HAP-1 (cell line): ENCODE measurements around the gene ZNF532.
A peak's percentile ranks its signal among the peaks of the same experiment; 100 is the strongest.

Experiments
- DNase-seq, 2 experiments: peaks; one replicate each; pipeline ENCODE4 v3.0.0-alpha.2; 2016 to 2020; ENCODE audit warnings: low spot score in 2 of 2
- H3K27me3 ChIP-seq: fragments of 250-450 bp; sonication (Bioruptor Pico); 2 replicates; pipeline ENCODE4 v1.5.1; 2020; ENCODE audit warnings: low read depth, mild to moderate bottlenecking, moderate library complexity
- H3K36me3 ChIP-seq: fragments of 250-450 bp; sonication (Bioruptor Pico); replicated peaks from 2 replicates; pipeline ENCODE4 v1.5.1; 2020; ENCODE audit warnings: mild to moderate bottlenecking
- H3K4me1 ChIP-seq: fragments of 250-450 bp; sonication (Bioruptor Pico); 2 replicates; pipeline ENCODE4 v1.5.1; 2020; ENCODE audit warnings: mild to moderate bottlenecking
- H3K4me3 ChIP-seq: fragments of 250-450 bp; sonication (Bioruptor Pico); 2 replicates; pipeline ENCODE4 v1.5.1; 2020; ENCODE audit warnings: mild to moderate bottlenecking, moderate library complexity
- H3K9me3 ChIP-seq: fragments of 250-450 bp; sonication (Bioruptor Pico); 2 replicates; pipeline ENCODE4 v1.5.1; 2020; ENCODE audit warnings: mild to moderate bottlenecking, moderate library complexity
- in situ Hi-C: fragments of 300-500 bp; cut with MboI; formaldehyde crosslinking; loops from 3 replicates; pipeline ENCODE4 v1.14.3; 2020; ENCODE audit warnings: low sequenced_read_pairs, inconsistent platforms, mixed read lengths

The ZNF532 gene

GRCh38 chr18:58892488-58892887 is 27.8 kb downstream of the ZNF532 start:
- H3K27me3 ChIP-seq = peaks cover 3% of the 10 kb centered on the region; the same call in 1 of the 2 replicates
- in situ Hi-C loops = no loop called here
- DNase-seq = peak; percentile 83 to 84
- no peaks in the 10 kb centered on the region for H3K36me3 ChIP-seq
- no peaks in the 10 kb centered on the region for H3K9me3 ChIP-seq
- H3K4me3 ChIP-seq = no peak overlapping the region
- H3K4me1 ChIP-seq = peaks cover 35% of the 10 kb centered on the region

DNA sequence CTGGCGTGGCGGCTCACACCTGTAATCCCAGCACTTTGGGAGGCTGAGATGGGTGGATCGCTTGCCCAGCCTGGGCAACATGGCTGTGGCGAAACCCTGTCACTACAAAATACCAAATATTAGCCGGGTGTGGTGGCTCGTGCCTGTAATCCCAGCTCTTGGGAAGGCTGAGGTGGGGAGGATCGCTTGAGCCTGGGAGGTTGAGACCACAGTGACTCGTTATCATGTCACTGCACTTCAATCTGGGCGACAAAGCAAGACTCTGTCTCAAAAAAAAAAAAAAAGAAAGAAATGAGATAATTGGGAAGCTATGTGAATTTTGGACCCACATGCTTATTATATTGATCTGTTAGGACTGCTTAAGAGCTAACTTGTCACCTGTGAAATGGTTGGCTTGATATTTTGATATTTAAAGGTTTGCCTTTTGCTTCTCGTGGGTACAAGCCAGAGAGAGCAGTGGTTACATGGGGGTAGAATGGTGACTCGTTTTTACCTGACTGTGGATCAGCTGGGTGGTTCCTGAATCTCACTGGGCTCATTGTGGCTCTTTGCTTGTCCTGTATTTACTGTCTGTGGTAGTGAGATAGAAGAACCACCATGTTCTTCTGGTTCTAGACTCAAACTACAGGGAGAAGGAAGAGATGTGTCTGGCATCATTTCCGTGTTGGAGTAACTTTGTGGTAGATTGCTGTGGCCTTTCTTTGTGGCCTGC is 28.9 kb downstream of the ZNF532 start:
- no peaks in the 10 kb centered on the region for H3K9me3 ChIP-seq
- in situ Hi-C loops = no loop called here
- DNase-seq = no peak
- H3K36me3 ChIP-seq = no peaks in the 10 kb centered on the region
- no peak overlapping the region for H3K4me3 ChIP-seq
- peaks cover 3% of the 10 kb centered on the region; the same call in 1 of the 2 replicates for H3K27me3 ChIP-seq
- peaks cover 28% of the 10 kb centered on the region for H3K4me1 ChIP-seq

DNA sequence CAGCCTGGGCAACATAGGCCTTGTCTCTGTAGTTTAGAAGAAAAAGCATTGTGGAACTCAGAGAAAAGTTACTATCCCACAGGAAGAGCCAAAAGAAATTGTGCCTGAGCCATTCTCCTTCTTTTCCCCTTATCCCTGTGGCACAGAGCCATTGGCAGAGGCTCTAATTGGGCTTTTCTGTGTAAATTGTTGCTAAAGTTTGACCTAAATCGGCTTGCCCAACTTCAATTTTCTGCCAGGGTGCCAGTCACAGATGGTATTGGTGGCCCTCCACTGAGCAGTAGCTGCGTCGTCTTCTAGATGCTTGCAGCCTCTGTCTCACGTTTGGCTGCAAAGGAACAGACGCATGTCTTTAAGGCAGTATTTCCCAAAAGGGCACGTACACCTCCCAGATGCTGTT is 30.3 kb downstream of the ZNF532 start:
- in situ Hi-C loops = no loop called here
- no peaks in the 10 kb centered on the region for H3K36me3 ChIP-seq

GRCh38 chr18:58895385-58895784 is 30.7 kb downstream of the ZNF532 start:
- in situ Hi-C loops = no loop called here
- H3K4me3 ChIP-seq = no peak overlapping the region
- no peaks in the 10 kb centered on the region for H3K9me3 ChIP-seq
- H3K36me3 ChIP-seq = no peaks in the 10 kb centered on the region
- H3K4me1 ChIP-seq = peaks cover 28% of the 10 kb centered on the region
- no peak for DNase-seq
- H3K27me3 ChIP-seq = peaks cover 3% of the 10 kb centered on the region; the same call in 1 of the 2 replicates

More for the DNA sequence above, 30.3 kb downstream of the ZNF532 start:
- H3K4me3 ChIP-seq = no peak overlapping the region
- DNase-seq = no peak
- H3K9me3 ChIP-seq = no peaks in the 10 kb centered on the region
- peaks cover 28% of the 10 kb centered on the region for H3K4me1 ChIP-seq
- H3K27me3 ChIP-seq = peaks cover 3% of the 10 kb centered on the region; the same call in 1 of the 2 replicates

GRCh38 chr18:58896268-58896667 is 31.6 kb downstream of the ZNF532 start:
- Histone ChIP-seq H3K4me1 (peaks cover 28% of the 10 kb centered on the region), H3K36me3 (no peaks in the 10 kb centered on the region), H3K9me3 (no peaks in the 10 kb centered on the region), H3K4me3 (no peak overlapping the region), H3K27me3 (peaks cover 3% of the 10 kb centered on the region; the same call in 1 of the 2 replicates)
- in situ Hi-C loops = no loop called here
- DNase-seq = no peak

DNA sequence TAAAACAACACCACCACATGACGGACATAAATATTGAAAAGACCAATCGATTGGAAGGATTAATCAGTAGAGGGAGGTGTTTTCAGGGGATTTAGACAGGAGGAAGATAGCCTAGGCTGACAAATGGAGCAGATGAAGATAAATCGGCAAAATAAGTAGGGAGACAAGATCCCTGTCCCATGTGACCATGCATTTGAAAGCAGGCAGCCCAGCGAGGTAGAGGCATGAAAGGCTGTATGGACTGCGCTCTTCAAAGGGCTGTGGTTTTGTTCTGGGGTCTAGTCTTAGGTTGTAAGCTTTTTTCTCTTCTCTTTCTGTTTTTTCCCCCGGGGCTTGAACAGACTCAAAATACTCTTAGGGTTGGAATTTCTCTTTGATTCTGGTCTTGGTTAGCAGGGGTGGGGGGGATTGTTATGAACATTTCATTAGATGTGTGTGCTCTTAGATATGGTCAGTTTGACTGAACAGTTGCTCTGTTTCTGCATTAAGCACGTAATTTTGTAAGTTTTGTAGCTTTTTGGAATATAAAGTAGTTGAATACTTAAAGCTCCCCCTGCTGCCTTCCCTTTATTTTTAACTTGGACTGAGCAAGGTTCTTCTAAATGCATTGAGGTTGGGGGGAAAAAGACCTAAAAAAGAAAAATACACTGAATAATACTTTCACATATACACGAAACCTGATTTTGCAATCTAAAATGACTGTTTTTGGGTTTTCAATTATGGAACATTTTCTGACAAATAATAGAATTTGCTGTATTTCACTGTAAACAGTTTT is 32.2 kb downstream of the ZNF532 start:
- in situ Hi-C loops = no loop called here
- Histone ChIP-seq H3K4me3 (no peak overlapping the region), H3K36me3 (no peaks in the 10 kb centered on the region), H3K9me3 (no peaks in the 10 kb centered on the region), H3K27me3 (peaks cover 3% of the 10 kb centered on the region; the same call in 1 of the 2 replicates), H3K4me1 (peaks cover 27% of the 10 kb centered on the region)
- peak; percentile 41 to 43 for DNase-seq

DNA sequence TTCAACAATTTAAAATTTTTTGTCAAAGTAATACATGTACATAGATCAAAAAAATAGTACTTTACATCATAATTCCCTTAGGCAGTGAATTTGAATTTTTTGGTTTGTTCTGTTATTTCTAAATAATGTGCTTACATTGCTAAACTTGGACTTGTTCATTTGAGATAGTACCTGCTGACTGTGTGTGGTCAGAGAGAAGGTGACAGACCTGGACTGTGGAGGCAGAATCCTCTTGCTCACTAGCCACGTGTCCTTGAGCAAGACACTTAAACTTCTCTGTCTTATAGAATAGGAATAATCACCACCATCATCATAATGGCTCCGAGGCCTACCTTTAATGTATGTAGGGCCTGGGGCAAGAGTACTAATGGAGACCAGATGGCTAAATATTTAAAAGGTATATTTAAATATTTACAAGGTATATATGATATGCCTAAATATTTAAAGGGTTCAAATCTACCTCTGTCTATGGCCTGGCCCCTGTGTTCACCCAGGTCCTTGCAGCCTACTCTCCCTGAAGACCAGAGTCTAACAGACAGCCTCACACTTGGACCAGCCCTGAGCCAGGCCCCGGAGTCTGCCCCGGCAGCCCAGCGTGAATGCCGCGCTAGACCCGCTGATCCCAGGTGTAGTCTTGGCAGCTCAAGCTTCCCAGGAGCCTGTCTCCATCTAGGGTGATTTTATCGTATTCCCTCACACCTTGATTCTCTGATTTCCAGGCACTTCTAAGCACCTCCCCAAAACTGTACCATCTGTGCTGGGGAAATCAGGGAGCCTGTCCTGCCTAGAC is 33.5 kb downstream of the ZNF532 start:
- H3K27me3 ChIP-seq = no peaks in the 10 kb centered on the region
- H3K4me1 ChIP-seq = peaks cover 15% of the 10 kb centered on the region
- H3K9me3 ChIP-seq = no peaks in the 10 kb centered on the region
- in situ Hi-C loops = no loop called here
- H3K36me3 ChIP-seq = no peaks in the 10 kb centered on the region
- H3K4me3 ChIP-seq = no peak overlapping the region
- no peak for DNase-seq

DNA sequence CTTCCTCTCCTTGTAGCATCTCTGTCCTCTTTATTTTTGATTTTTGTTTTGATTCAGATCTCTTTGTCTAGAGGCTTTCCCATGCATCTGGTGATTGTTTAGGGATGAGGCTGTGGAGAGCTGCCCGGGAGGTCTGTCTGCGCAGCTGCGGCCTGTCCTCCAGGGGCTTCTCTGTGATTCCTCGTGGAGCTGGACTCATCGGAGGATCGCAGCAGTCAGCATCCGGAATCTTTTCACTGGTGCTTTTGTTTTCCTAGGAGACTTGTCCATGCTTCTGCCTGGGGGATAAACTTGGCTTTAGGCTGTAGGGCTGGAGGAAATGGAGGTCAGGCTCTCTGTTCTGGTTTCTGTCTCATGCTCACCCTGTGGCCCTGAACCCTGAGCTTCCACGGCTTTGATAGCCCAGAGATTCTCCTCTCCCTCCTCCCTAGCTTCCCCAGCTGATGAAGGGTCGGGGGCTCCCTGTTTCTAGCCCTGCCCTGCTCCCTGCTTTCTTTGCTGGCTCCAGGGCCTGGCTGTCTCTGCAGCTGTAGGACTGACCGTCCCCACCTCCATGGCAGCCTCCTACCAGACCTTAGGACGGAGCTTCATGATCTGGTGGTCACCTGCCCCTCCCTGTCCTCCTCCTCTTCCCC is 35.5 kb downstream of the ZNF532 start:
- Histone ChIP-seq H3K36me3 (no peaks in the 10 kb centered on the region), H3K27me3 (no peaks in the 10 kb centered on the region), H3K9me3 (no peaks in the 10 kb centered on the region), H3K4me3 (no peak overlapping the region), H3K4me1 (peaks cover 14% of the 10 kb centered on the region)
- DNase-seq = no peak
- in situ Hi-C loops = no loop called here

GRCh38 chr18:58901143-58901542 is 36.5 kb downstream of the ZNF532 start:
- peaks cover 12% of the 10 kb centered on the region for H3K4me1 ChIP-seq
- no peak overlapping the region for H3K4me3 ChIP-seq
- DNase-seq = no peak
- in situ Hi-C loops = no loop called here
- no peaks in the 10 kb centered on the region for H3K27me3 ChIP-seq
- no peaks in the 10 kb centered on the region for H3K36me3 ChIP-seq
- H3K9me3 ChIP-seq = no peaks in the 10 kb centered on the region

- Histone ChIP-seq H3K4me3 (no peak overlapping the region), H3K36me3 (no peaks in the 10 kb centered on the region), H3K27me3 (no peaks in the 10 kb centered on the region), H3K4me1 (peaks cover 5% of the 10 kb centered on the region), H3K9me3 (no peaks in the 10 kb centered on the region)
- DNase-seq = no peak
- in situ Hi-C loops = no loop called here
Measured at GRCh38 chr18:58901783-58902182, 37.1 kb downstream of the ZNF532 start.

DNA sequence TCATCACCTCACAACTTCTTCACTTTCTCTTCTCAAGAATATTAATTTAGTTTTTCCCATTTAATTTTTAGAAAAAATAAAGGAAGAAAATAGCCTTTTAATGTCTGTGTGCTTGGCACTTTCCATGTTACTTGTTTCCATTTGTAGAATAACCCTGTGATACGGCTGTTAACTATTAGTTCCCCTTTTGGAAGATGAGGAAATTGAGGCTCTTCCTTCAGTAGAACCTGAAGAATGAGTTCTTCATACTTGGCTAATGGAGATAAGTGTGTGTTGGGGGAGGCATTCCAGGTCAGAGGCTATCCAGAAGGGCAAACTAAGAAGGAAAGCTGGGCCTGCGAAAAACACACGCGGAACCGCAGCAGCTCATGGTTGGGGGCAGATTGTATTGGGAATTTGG is 38.3 kb downstream of the ZNF532 start:
- no peaks in the 10 kb centered on the region for H3K27me3 ChIP-seq
- DNase-seq = no peak
- H3K9me3 ChIP-seq = no peaks in the 10 kb centered on the region
- in situ Hi-C loops = no loop called here
- peaks cover 1% of the 10 kb centered on the region for H3K4me1 ChIP-seq
- H3K36me3 ChIP-seq = no peaks in the 10 kb centered on the region
- H3K4me3 ChIP-seq = no peak overlapping the region

- H3K27me3 ChIP-seq = no peaks in the 10 kb centered on the region
- in situ Hi-C loops = no loop called here
- no peaks in the 10 kb centered on the region for H3K36me3 ChIP-seq
- H3K4me3 ChIP-seq = no peak overlapping the region
- H3K4me1 ChIP-seq = peaks cover 7% of the 10 kb centered on the region
- no peaks in the 10 kb centered on the region for H3K9me3 ChIP-seq
- DNase-seq = no peak
Measured at GRCh38 chr18:58903533-58903932, 38.9 kb downstream of the ZNF532 start.

DNA sequence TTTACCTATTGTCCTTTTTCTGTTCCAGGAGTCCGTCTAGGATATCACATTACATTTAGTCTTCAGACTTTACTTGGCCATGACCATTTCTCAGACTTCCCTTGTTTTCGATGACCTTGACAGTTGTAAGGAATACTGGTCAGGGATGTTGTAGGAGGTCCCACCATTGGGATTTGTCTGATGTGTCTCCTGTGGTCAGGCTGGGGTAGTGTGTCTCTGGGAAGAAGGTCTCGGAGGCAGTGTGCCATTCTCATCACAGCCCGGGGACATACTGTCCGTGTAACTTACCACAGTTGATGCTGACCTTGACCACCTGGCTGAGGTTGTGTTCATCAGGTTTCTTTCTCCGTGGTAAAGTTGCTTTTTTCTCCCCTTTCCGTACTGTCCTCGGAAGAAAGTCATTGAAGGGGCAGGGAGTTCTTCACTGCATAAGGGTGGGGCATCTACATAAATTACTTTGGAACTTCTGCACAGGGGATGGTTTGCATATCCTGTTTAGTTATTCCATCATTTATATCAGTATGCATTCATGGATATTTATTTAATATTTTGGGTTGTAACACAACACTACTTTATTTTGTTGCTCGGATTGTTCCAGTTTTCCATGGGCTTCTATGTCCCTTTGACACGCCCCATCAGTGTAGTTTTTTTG is 41.2 kb downstream of the ZNF532 start:
- in situ Hi-C loops = no loop called here
- Histone ChIP-seq H3K27me3 (no peaks in the 10 kb centered on the region), H3K4me1 (peaks cover 14% of the 10 kb centered on the region), H3K9me3 (no peaks in the 10 kb centered on the region), H3K36me3 (no peaks in the 10 kb centered on the region), H3K4me3 (no peak overlapping the region)
- DNase-seq = no peak
